Iris pigment epithelial cell (primary cell): Measurements from ENCODE around the gene TRRAP.
"Not testable (repeated sequence)": the region's sequence is repeated elsewhere in the genome, so short reads cannot be mapped to it uniquely, and the experiment has no call there.

Experiments used
- DNase-seq: peaks from one replicate; pipeline ENCODE4 v3.0.0-alpha.2; 2011; ENCODE audit warnings: low read depth

TRRAP gene

GRCh38 chr7:99030951-99031350, 152.6 kb downstream of the TRRAP start:
- no peak for DNase-seq

GRCh38 chr7:99031496-99031895, 153.2 kb downstream of the TRRAP start:
- no peak for DNase-seq

- no peak for DNase-seq
These were observed 154.6 kb downstream of the TRRAP start for GRCh38 chr7:99032928-99033327.

GRCh38 chr7:99033765-99034164, 155.4 kb downstream of the TRRAP start:
- no peak for DNase-seq

GRCh38 chr7:99034932-99035722, 156.8 kb downstream of the TRRAP start:
- DNase-seq: no peak

- DNase-seq: no peak
These were observed 157.6 kb downstream of the TRRAP start for GRCh38 chr7:99035723-99036545.

GRCh38 chr7:99036546-99037111, 158.3 kb downstream of the TRRAP start:
- peak; percentile 45 for DNase-seq

GRCh38 chr7:99037327-99037940, 159.1 kb downstream of the TRRAP start:
- no peak for DNase-seq

GRCh38 chr7:99038086-99038855, 159.9 kb downstream of the TRRAP start:
- DNase-seq: no peak

- no peak for DNase-seq
These were observed 161.1 kb downstream of the TRRAP start for GRCh38 chr7:99039384-99039891.

GRCh38 chr7:99040104-99040958, 162.0 kb downstream of the TRRAP start:
- DNase-seq: peak; percentile 76

- DNase-seq: no peak
These were observed 163.2 kb downstream of the TRRAP start for GRCh38 chr7:99041526-99041925.

- peak; percentile 68 for DNase-seq
These were observed 164.6 kb downstream of the TRRAP start for GRCh38 chr7:99042957-99043356.

GRCh38 chr7:99044858-99045257, 166.5 kb downstream of the TRRAP start:
- not testable (repeated sequence) for DNase-seq

GRCh38 chr7:99046262-99046661, 167.9 kb downstream of the TRRAP start:
- not testable (repeated sequence) for DNase-seq

GRCh38 chr7:99046722-99047121, 168.4 kb downstream of the TRRAP start:
- no peak for DNase-seq

GRCh38 chr7:99047526-99048077, 169.3 kb downstream of the TRRAP start:
- no peak for DNase-seq

- DNase-seq: no peak
These were observed 172.6 kb downstream of the TRRAP start for GRCh38 chr7:99050971-99051370.

GRCh38 chr7:99054781-99055180, 176.4 kb downstream of the TRRAP start:
- no peak for DNase-seq
